Measurements from ENCODE around the gene FAM110D.

GRCh38 chr1:26190373-26190987 lies 31.6 kb downstream of the FAM110D start, which contains the start of gene CATSPER4:
- TF ChIP-seq, protein P1, sequence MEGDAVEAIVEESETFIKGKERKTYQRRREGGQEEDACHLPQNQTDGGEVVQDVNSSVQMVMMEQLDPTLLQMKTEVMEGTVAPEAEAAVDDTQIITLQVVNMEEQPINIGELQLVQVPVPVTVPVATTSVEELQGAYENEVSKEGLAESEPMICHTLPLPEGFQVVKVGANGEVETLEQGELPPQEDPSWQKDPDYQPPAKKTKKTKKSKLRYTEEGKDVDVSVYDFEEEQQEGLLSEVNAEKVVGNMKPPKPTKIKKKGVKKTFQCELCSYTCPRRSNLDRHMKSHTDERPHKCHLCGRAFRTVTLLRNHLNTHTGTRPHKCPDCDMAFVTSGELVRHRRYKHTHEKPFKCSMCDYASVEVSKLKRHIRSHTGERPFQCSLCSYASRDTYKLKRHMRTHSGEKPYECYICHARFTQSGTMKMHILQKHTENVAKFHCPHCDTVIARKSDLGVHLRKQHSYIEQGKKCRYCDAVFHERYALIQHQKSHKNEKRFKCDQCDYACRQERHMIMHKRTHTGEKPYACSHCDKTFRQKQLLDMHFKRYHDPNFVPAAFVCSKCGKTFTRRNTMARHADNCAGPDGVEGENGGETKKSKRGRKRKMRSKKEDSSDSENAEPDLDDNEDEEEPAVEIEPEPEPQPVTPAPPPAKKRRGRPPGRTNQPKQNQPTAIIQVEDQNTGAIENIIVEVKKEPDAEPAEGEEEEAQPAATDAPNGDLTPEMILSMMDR (IDR thresholded peaks at IDR 0.05), result no peak
- no peak for TF ChIP-seq POLR2A (IDR thresholded peaks at IDR 0.05)

Measured in lower leg skin (tissue), 3 donors.